Activated naive CD8-positive, alpha-beta T cell treated with anti-CD3 and anti-CD28 coated beads for 36 hours (primary cell): ENCODE data around the gene DNAI4. TPM values are rescaled to one million over a fixed set of nuclear protein-coding genes. Genes with fewer than 3 reads are reported as not detected.
"Not testable (repeated sequence)": the region's sequence is repeated elsewhere in the genome, so short reads cannot be mapped to it uniquely, and the experiment has no call there.

Experiments
- DNase-seq: peaks from one replicate; pipeline ENCODE4 v3.0.0; 2021
- H3K27ac Mint-ChIP-seq: one replicate; pipeline ENCODE4 v1.8.0; 2022; ENCODE audit warnings: mild to moderate bottlenecking, moderate library complexity, mixed read lengths
- H3K27me3 Mint-ChIP-seq: one replicate; pipeline ENCODE4 v1.8.0; 2022; ENCODE audit warnings: mild to moderate bottlenecking, mixed read lengths
- H3K36me3 Mint-ChIP-seq: one replicate; pipeline ENCODE4 v1.8.0; 2021; ENCODE audit warnings: mild to moderate bottlenecking, mixed read lengths
- H3K4me1 Mint-ChIP-seq: one replicate; pipeline ENCODE4 v1.8.0; 2021; ENCODE audit warnings: mixed read lengths
- H3K4me3 Mint-ChIP-seq: one replicate; pipeline ENCODE4 v1.8.0; 2022; ENCODE audit warnings: mild to moderate bottlenecking, moderate library complexity, mixed read lengths
- H3K9me3 Mint-ChIP-seq: one replicate; pipeline ENCODE4 v1.8.0; 2022; ENCODE audit warnings: mixed read lengths
- total RNA-seq, 2 experiments: library from RNA; stranded (reverse); gene quantifications; one replicate each; pipeline ENCODE4 v1.2.3, GENCODE V29; 2021

The DNAI4 gene
- total RNA-seq, 2 experiments from 2014 or later: 1.2 to 1.4 TPM

- H3K27me3 Mint-ChIP-seq, H3K4me1 Mint-ChIP-seq, H3K27ac Mint-ChIP-seq, DNase-seq, H3K4me3 Mint-ChIP-seq, H3K9me3 Mint-ChIP-seq: not testable (repeated sequence)
- peaks cover 14% of the 10 kb centered on the region for H3K36me3 Mint-ChIP-seq
These were observed 9.5 kb downstream of the DNAI4 start for GRCh38 chr1:66915203-66915602.

- Mint-ChIP-seq H3K9me3 (no peaks in the 10 kb centered on the region), H3K4me3 (no peak overlapping the region), H3K27ac (no peak overlapping the region), H3K27me3 (no peaks in the 10 kb centered on the region), H3K4me1 (no peaks in the 10 kb centered on the region), H3K36me3 (no peaks in the 10 kb centered on the region)
- DNase-seq: no peak
These were observed 30.9 kb downstream of the DNAI4 start for GRCh38 chr1:66893712-66894111.

- no peaks in the 10 kb centered on the region for H3K27me3 Mint-ChIP-seq
- no peaks in the 10 kb centered on the region for H3K4me1 Mint-ChIP-seq
- no peak overlapping the region for H3K27ac Mint-ChIP-seq
- H3K4me3 Mint-ChIP-seq: no peak overlapping the region
- DNase-seq: no peak
- H3K36me3 Mint-ChIP-seq: no peaks in the 10 kb centered on the region
- H3K9me3 Mint-ChIP-seq: no peaks in the 10 kb centered on the region
These were observed 34.0 kb downstream of the DNAI4 start for GRCh38 chr1:66890621-66891020.

GRCh38 chr1:66889030-66889429 is 35.6 kb downstream of the DNAI4 start:
- Mint-ChIP-seq H3K27ac (no peak overlapping the region), H3K9me3 (no peaks in the 10 kb centered on the region), H3K4me1 (no peaks in the 10 kb centered on the region), H3K4me3 (no peak overlapping the region), H3K27me3 (no peaks in the 10 kb centered on the region), H3K36me3 (no peaks in the 10 kb centered on the region)
- DNase-seq: no peak

- no peak overlapping the region for H3K27ac Mint-ChIP-seq
- no peaks in the 10 kb centered on the region for H3K27me3 Mint-ChIP-seq
- H3K36me3 Mint-ChIP-seq: peaks cover 5% of the 10 kb centered on the region
- no peaks in the 10 kb centered on the region for H3K4me1 Mint-ChIP-seq
- H3K4me3 Mint-ChIP-seq: no peak overlapping the region
- no peak for DNase-seq
- peaks cover 19% of the 10 kb centered on the region for H3K9me3 Mint-ChIP-seq
These were observed 48.0 kb downstream of the DNAI4 start for GRCh38 chr1:66876664-66877063.

- H3K9me3 Mint-ChIP-seq: peaks cover 1% of the 10 kb centered on the region
- H3K27me3 Mint-ChIP-seq: no peaks in the 10 kb centered on the region
- H3K4me3 Mint-ChIP-seq: no peak overlapping the region
- H3K4me1 Mint-ChIP-seq: no peaks in the 10 kb centered on the region
- no peak overlapping the region for H3K27ac Mint-ChIP-seq
- DNase-seq: no peak
- H3K36me3 Mint-ChIP-seq: no peaks in the 10 kb centered on the region
These were observed 51.5 kb downstream of the DNAI4 start for GRCh38 chr1:66873111-66873510.

GRCh38 chr1:66872024-66872423 is 52.6 kb downstream of the DNAI4 start:
- not testable (repeated sequence) for H3K27ac Mint-ChIP-seq, H3K9me3 Mint-ChIP-seq, H3K4me1 Mint-ChIP-seq, H3K36me3 Mint-ChIP-seq, H3K4me3 Mint-ChIP-seq, H3K27me3 Mint-ChIP-seq, DNase-seq

- no peak overlapping the region for H3K27ac Mint-ChIP-seq
- H3K4me1 Mint-ChIP-seq: no peaks in the 10 kb centered on the region
- no peaks in the 10 kb centered on the region for H3K27me3 Mint-ChIP-seq
- no peak overlapping the region for H3K4me3 Mint-ChIP-seq
- H3K36me3 Mint-ChIP-seq: no peaks in the 10 kb centered on the region
- no peak for DNase-seq
- H3K9me3 Mint-ChIP-seq: no peaks in the 10 kb centered on the region
These were observed 57.2 kb downstream of the DNAI4 start for GRCh38 chr1:66867501-66867900.

GRCh38 chr1:66860529-66860928 is 64.1 kb downstream of the DNAI4 start:
- H3K27me3 Mint-ChIP-seq: no peaks in the 10 kb centered on the region
- no peak overlapping the region for H3K27ac Mint-ChIP-seq
- no peaks in the 10 kb centered on the region for H3K4me1 Mint-ChIP-seq

GRCh38 chr1:66853379-66853778 is 71.3 kb downstream of the DNAI4 start:
- H3K27me3 Mint-ChIP-seq: no peaks in the 10 kb centered on the region
- H3K9me3 Mint-ChIP-seq: peaks cover 17% of the 10 kb centered on the region
- no peak for DNase-seq
- H3K36me3 Mint-ChIP-seq: peaks cover 13% of the 10 kb centered on the region
- no peak overlapping the region for H3K4me3 Mint-ChIP-seq
- no peak overlapping the region for H3K27ac Mint-ChIP-seq
- peaks cover 4% of the 10 kb centered on the region for H3K4me1 Mint-ChIP-seq

More at GRCh38 chr1:66860529-66860928, 64.1 kb downstream of the DNAI4 start:
- Mint-ChIP-seq H3K9me3 (no peaks in the 10 kb centered on the region), H3K4me3 (no peak overlapping the region), H3K36me3 (no peaks in the 10 kb centered on the region)
- DNase-seq: no peak

GRCh38 chr1:66852870-66853269 is 71.8 kb downstream of the DNAI4 start:
- Mint-ChIP-seq H3K27me3 (no peaks in the 10 kb centered on the region), H3K27ac (no peak overlapping the region), H3K9me3 (peaks cover 17% of the 10 kb centered on the region), H3K4me1 (peaks cover 4% of the 10 kb centered on the region), H3K36me3 (peaks cover 13% of the 10 kb centered on the region), H3K4me3 (no peak overlapping the region)
- no peak for DNase-seq

GRCh38 chr1:66850989-66851388 is 73.7 kb downstream of the DNAI4 start:
- Mint-ChIP-seq H3K4me1 (peaks cover 8% of the 10 kb centered on the region), H3K27me3 (no peaks in the 10 kb centered on the region), H3K36me3 (peaks cover 13% of the 10 kb centered on the region), H3K9me3 (peaks cover 17% of the 10 kb centered on the region), H3K4me3 (no peak overlapping the region), H3K27ac (no peak overlapping the region)
- no peak for DNase-seq

GRCh38 chr1:66848193-66848592 is 76.5 kb downstream of the DNAI4 start:
- H3K4me3 Mint-ChIP-seq: no peak overlapping the region
- H3K27me3 Mint-ChIP-seq: no peaks in the 10 kb centered on the region
- H3K36me3 Mint-ChIP-seq: peaks cover 13% of the 10 kb centered on the region
- H3K9me3 Mint-ChIP-seq: peaks cover 17% of the 10 kb centered on the region
- H3K4me1 Mint-ChIP-seq: peaks cover 8% of the 10 kb centered on the region
- DNase-seq: no peak
- no peak overlapping the region for H3K27ac Mint-ChIP-seq

GRCh38 chr1:66840929-66841328 is 83.7 kb downstream of the DNAI4 start:
- Mint-ChIP-seq H3K36me3 (peaks cover 6% of the 10 kb centered on the region), H3K27me3 (no peaks in the 10 kb centered on the region), H3K4me3 (no peak overlapping the region), H3K9me3 (peaks cover 2% of the 10 kb centered on the region), H3K4me1 (peaks cover 15% of the 10 kb centered on the region), H3K27ac (peak overlapping the region; percentile 51)
- DNase-seq: no peak

- Mint-ChIP-seq H3K27me3 (no peaks in the 10 kb centered on the region), H3K4me1 (peaks cover 7% of the 10 kb centered on the region), H3K9me3 (no peaks in the 10 kb centered on the region), H3K27ac (no peak overlapping the region), H3K36me3 (no peaks in the 10 kb centered on the region), H3K4me3 (no peak overlapping the region)
- DNase-seq: no peak
These were observed 89.7 kb downstream of the DNAI4 start for GRCh38 chr1:66834926-66835325.

GRCh38 chr1:66833112-66833511 is 91.5 kb downstream of the DNAI4 start:
- no peaks in the 10 kb centered on the region for H3K27me3 Mint-ChIP-seq
- H3K36me3 Mint-ChIP-seq: no peaks in the 10 kb centered on the region
- H3K4me3 Mint-ChIP-seq: no peak overlapping the region
- H3K27ac Mint-ChIP-seq: no peak overlapping the region
- peaks cover 4% of the 10 kb centered on the region for H3K4me1 Mint-ChIP-seq
- no peaks in the 10 kb centered on the region for H3K9me3 Mint-ChIP-seq
- DNase-seq: no peak
